HepG2 (cell line): ENCODE data around the gene RPS6KA5. TPM values are rescaled to one million over a fixed set of nuclear protein-coding genes. Genes with fewer than 3 reads are reported as not detected.

ENCODE experiments used
- ARID2 ChIP-seq: sonication (generic); formaldehyde crosslinking; IDR thresholded peaks from 2 replicates; pipeline ENCODE4 v1.8.1; 2022; ENCODE audit warnings: mild to moderate bottlenecking, missing genetic modification reagents, borderline replicate concordance
- ARID4A ChIP-seq: sonication (generic); formaldehyde crosslinking; IDR thresholded peaks from 2 replicates; pipeline ENCODE4 v1.5.0; 2020; ENCODE audit warnings: mild to moderate bottlenecking, missing genetic modification reagents, borderline replicate concordance
- ATF7-NPFF ChIP-seq: sonication (generic); formaldehyde crosslinking; IDR thresholded peaks from 2 replicates; pipeline ENCODE4 v1.8.1; 2023; ENCODE audit warnings: mild to moderate bottlenecking, low read depth, missing genetic modification reagents, moderate library complexity
- DZIP1 ChIP-seq: sonication (generic); formaldehyde crosslinking; IDR thresholded peaks from 2 replicates; pipeline ENCODE4 v1.5.0; 2020; ENCODE audit warnings: mild to moderate bottlenecking, missing genetic modification reagents
- MXI1 ChIP-seq: IDR thresholded peaks from 3 replicates; pipeline ENCODE4 v1.6.1; 2012; ENCODE audit warnings: low read depth, low read length, inconsistent platforms, borderline replicate concordance
- MYC ChIP-seq: sonication (generic); formaldehyde crosslinking; IDR thresholded peaks from 2 replicates; pipeline ENCODE4 v1.9.0; 2021; ENCODE audit warnings: missing genetic modification reagents, borderline replicate concordance
- NCOA2 ChIP-seq: sonication (generic); formaldehyde crosslinking; IDR thresholded peaks from 2 replicates; pipeline ENCODE4 v1.8.0; 2022; ENCODE audit warnings: inconsistent platforms
- REXO4 ChIP-seq: sonication (generic); formaldehyde crosslinking; IDR thresholded peaks from 2 replicates; pipeline ENCODE4 v1.8.0; 2022; ENCODE audit warnings: missing genetic modification reagents, mild to moderate bottlenecking, borderline replicate concordance
- SP140L ChIP-seq: sonication (generic); formaldehyde crosslinking; IDR thresholded peaks from 2 replicates; pipeline ENCODE4 v1.4.0; 2020; ENCODE audit warnings: missing genetic modification reagents, borderline replicate concordance
- ZBTB43 ChIP-seq: sonication (generic); formaldehyde crosslinking; conservative IDR thresholded peaks from 2 replicates; pipeline ENCODE4 v1.4.0; 2020; ENCODE audit warnings: missing genetic modification reagents
- ZFP1 ChIP-seq: IDR thresholded peaks from 2 replicates; pipeline ENCODE4 v1.6.1; 2016
- ZNF350 ChIP-seq: sonication (generic); formaldehyde crosslinking; IDR thresholded peaks from 2 replicates; pipeline ENCODE4 v1.4.0; 2020; ENCODE audit warnings: mild to moderate bottlenecking, low read depth, missing genetic modification reagents, borderline replicate concordance
- ZNF431 ChIP-seq: sonication (generic); formaldehyde crosslinking; IDR thresholded peaks from 2 replicates; pipeline ENCODE4 v1.9.0; 2022; ENCODE audit warnings: missing genetic modification reagents, low read depth, mild to moderate bottlenecking, borderline replicate concordance
- ZNF510 ChIP-seq: sonication (generic); formaldehyde crosslinking; IDR thresholded peaks from 2 replicates; pipeline ENCODE4 v1.4.0; 2020; ENCODE audit warnings: low read depth, mild to moderate bottlenecking, missing genetic modification reagents
- polyA plus RNA-seq, 8 experiments: library from polyadenylated mRNA; depleted of rRNA in 3 of 8; stranded (reverse) in 7 of 8; unstranded in 1 of 8; fragments of >200 nt; fragmentation: Illumina TruSeq in 4 of 8; extraction: Trizol in 4 of 8; gene quantifications; 2 replicates each; pipeline versions ENCODE4 v1.2.1 to v1.2.3, GENCODE V29; 2011 to 2016; ENCODE audit warnings: low read depth in 4 of 8, missing spikeins in 1 of 8, mixed read lengths in 1 of 8; ENCODE audit not compliant: insufficient read depth in 1 of 8
- total RNA-seq, 5 experiments: library from RNA; depleted of rRNA; stranded (reverse); fragments of >200 nt; fragmentation: Illumina TruSeq; extraction: Trizol; gene quantifications; 2 replicates each; pipeline ENCODE4 v1.2.3, GENCODE V29; 2016; ENCODE audit warnings: low read depth in 1 of 5
- TF ChIP-seq, protein P1 (sequence below): IDR thresholded peaks from 2 replicates; pipeline ENCODE4 v1.6.1; 2016; ENCODE audit warnings: control low read depth
- TF ChIP-seq, protein P2 (sequence below): IDR thresholded peaks from 2 replicates; pipeline ENCODE4 v1.6.1; 2016; ENCODE audit warnings: mild to moderate bottlenecking, missing biosample characterization, missing genetic modification reagents
- TF ChIP-seq, protein P3 (sequence below): sonication (generic); formaldehyde crosslinking; IDR thresholded peaks from 2 replicates; pipeline ENCODE4 v1.5.1; 2020; ENCODE audit warnings: missing genetic modification reagents, mild to moderate bottlenecking, borderline replicate concordance

Gene RPS6KA5
- total and polyA plus RNA-seq, 2 of the 13 experiments (the other 11 are each of a cell fraction or from before 2014, with no cell fraction given) = 0.50 to 0.58 TPM

DNA sequence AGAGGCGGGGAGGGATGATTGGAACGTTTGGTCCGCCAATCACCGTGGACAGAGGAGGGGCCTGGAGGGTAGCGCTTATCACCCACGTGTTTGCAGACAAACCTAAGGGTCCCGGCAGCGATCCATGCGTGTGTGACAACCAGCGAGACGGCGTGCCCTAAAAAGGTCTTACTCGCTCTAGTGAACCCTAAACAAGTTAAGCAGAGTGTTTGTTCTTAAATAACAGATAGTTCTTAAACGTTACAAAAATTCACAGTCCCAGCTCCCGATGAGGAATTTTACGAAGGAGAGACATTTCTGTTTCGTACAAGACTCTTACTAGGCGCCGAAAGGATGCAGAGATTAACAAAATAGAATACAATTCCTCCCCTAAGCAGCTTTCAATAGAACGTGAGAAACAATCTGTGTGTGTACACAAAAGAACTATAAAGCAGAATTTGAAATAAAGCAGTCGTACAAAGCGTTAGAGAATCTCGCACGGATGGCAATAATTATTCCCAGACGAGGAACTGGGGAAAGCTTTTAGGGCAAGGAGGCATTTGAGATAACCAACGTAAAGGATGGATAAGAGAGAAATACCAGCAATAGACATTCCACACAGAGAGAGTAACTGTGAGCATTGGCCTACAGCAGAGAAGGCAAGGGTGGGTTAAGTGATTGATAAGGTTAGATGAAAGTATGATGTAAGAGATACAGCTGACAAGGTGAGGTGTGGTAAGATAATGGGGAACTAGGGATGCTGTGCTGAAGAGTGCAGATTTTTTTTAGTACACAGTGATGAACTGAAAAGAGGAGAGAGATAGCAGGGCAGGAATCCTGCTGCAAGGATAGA, 831 bp upstream of the RPS6KA5 start (continued):
- TF ChIP-seq ZBTB43 (CRISPR knock-in tag) = peak; percentile 51; the same call in 1 of the 2 replicates
- peak; percentile 98; the same call in 2 of the 3 replicates for TF ChIP-seq MXI1
- TF ChIP-seq, protein P1, sequence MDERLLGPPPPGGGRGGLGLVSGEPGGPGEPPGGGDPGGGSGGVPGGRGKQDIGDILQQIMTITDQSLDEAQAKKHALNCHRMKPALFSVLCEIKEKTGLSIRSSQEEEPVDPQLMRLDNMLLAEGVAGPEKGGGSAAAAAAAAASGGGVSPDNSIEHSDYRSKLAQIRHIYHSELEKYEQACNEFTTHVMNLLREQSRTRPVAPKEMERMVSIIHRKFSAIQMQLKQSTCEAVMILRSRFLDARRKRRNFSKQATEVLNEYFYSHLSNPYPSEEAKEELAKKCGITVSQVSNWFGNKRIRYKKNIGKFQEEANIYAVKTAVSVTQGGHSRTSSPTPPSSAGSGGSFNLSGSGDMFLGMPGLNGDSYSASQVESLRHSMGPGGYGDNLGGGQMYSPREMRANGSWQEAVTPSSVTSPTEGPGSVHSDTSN (CRISPR knock-in tag) = peak; percentile 92
- TF ChIP-seq ARID4A (CRISPR knock-in tag) = peak; percentile 74; the same call in 1 of the 2 replicates
- TF ChIP-seq ZNF510 (CRISPR knock-in tag) = no peak
- no peak for TF ChIP-seq SP140L (CRISPR knock-in tag)
- 0 out of 2 replicates have a peak, but pooled peaks have one; percentile 9 for TF ChIP-seq NCOA2 (CRISPR knock-in tag)
- TF ChIP-seq ZNF350 (CRISPR knock-in tag) = peak; percentile 11; the same call in 1 of the 2 replicates
- TF ChIP-seq, protein P2, sequence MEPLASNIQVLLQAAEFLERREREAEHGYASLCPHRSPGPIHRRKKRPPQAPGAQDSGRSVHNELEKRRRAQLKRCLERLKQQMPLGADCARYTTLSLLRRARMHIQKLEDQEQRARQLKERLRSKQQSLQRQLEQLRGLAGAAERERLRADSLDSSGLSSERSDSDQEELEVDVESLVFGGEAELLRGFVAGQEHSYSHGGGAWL (CRISPR knock-in tag) = peak; percentile 74; the same call in 1 of the 2 replicates
- no peak for TF ChIP-seq ZNF431 (CRISPR knock-in tag)
- no peak for TF ChIP-seq REXO4 (CRISPR knock-in tag)
- TF ChIP-seq ATF7-NPFF (CRISPR knock-in tag) = no peak; the same call in none of the 2 replicates
- TF ChIP-seq, protein P3, sequence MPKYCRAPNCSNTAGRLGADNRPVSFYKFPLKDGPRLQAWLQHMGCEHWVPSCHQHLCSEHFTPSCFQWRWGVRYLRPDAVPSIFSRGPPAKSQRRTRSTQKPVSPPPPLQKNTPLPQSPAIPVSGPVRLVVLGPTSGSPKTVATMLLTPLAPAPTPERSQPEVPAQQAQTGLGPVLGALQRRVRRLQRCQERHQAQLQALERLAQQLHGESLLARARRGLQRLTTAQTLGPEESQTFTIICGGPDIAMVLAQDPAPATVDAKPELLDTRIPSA (CRISPR knock-in tag) = no peak
- TF ChIP-seq DZIP1 (CRISPR knock-in tag) = no peak
- no peak for TF ChIP-seq ARID2 (CRISPR knock-in tag)
- TF ChIP-seq ZFP1 (CRISPR knock-in tag) = no peak
- peak; percentile 78; the same call in 1 of the 2 replicates for TF ChIP-seq MYC (CRISPR knock-in tag)
